ENCODE data around the gene ATP6V1F. TPM values are rescaled to one million over a fixed set of nuclear protein-coding genes. Genes with fewer than 3 reads are reported as not detected.
A peak's percentile ranks its signal among the peaks of the same experiment; 100 is the strongest.

Gene ATP6V1F
- total RNA-seq, 1 donor from 2014 or later: 61.4 TPM

DNA sequence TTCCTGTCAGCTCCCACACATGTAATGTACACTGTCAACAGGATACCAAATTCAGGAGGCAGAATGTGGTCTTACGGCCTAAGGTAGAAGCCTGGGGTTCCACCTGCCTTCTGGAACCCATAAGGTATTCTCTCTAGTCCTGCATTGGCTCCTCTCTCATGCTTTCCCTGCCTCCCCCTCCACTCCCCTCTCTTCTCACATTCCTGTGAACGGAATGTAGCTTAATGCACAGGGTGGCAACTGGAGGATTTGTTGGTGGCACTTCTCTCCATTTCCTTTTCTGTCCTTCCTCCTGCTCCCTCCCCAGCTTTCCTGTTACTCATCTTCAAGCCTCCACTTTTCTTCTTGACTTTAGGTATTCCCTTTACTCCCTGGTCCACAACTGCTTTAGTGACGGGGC, 44.0 kb upstream of the ATP6V1F start:
- Mint-ChIP-seq H3K9me3 (no peaks in the 10 kb centered on the region), H3K4me3 (no peak overlapping the region), H3K4me1 (no peaks in the 10 kb centered on the region), H3K36me3 (peaks cover 6% of the 10 kb centered on the region), H3K27ac (no peak overlapping the region), H3K27me3 (ENCODE audit: insufficient read depth, low read depth) (no peaks in the 10 kb centered on the region)
- Histone ChIP-seq H3K27ac (no peak overlapping the region), H3K4me2 (no peak overlapping the region), H3K9ac (no peak overlapping the region), H3K9me3 (ENCODE audit: low read depth) (no peaks in the 10 kb centered on the region), H3K36me3 (no peaks in the 10 kb centered on the region), H3K27me3 (no peaks in the 10 kb centered on the region), H3K4me3 (no peak overlapping the region), H3K79me2 (ENCODE audit: low read depth) (no peaks in the 10 kb centered on the region), H2AFZ (replicated peaks) (no peak overlapping the region), H4K20me1 (ENCODE audit: low read depth) (no peaks in the 10 kb centered on the region), H3K4me1 (peaks cover 12% of the 10 kb centered on the region), H3F3A (ENCODE audit: low read depth) (peaks cover 5% of the 10 kb centered on the region)
- DNase-seq (ENCODE audit: low spot score): no peak
- TF ChIP-seq EZH2phosphoT487 (IDR thresholded peaks at IDR 0.05): no peak
- no peak for TF ChIP-seq CTCF (IDR thresholded peaks at IDR 0.05)
- TF ChIP-seq EZH2 (IDR thresholded peaks at IDR 0.05): no peak

DNA sequence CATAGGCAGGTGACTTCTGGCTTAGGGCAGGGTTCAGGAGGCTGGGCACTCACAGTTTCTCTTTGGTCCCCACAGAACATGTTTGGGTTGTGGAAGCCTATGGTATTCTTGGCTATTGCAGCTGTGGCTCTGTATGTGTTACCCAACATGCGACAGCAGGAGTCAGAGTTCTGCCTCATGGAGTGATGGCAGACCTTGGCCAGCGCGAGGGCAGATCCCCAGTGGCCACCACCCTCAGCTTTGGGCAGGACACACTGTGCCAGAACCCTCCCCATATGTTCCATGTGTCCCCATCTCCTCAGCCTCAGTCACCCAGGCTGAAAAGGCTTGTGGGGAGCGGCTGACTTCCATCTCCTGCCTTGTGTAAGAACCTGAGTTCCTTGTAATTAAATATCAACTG, 40.9 kb upstream of the ATP6V1F start:
- H3K9me3 Mint-ChIP-seq: no peaks in the 10 kb centered on the region
- no peak overlapping the region for H3K4me3 ChIP-seq
- no peak overlapping the region for H3K9ac ChIP-seq
- H3K9me3 ChIP-seq (ENCODE audit: low read depth): no peaks in the 10 kb centered on the region
- peaks cover 2% of the 10 kb centered on the region for H3K27me3 Mint-ChIP-seq (ENCODE audit: insufficient read depth, low read depth)
- no peaks in the 10 kb centered on the region for H3K4me1 ChIP-seq
- no peak for DNase-seq (ENCODE audit: low spot score)
- H3K79me2 ChIP-seq (ENCODE audit: low read depth): no peaks in the 10 kb centered on the region
- no peak overlapping the region for H3K27ac ChIP-seq
- H3K36me3 Mint-ChIP-seq: no peaks in the 10 kb centered on the region
- H3K4me3 Mint-ChIP-seq: no peak overlapping the region
- no peak for TF ChIP-seq CTCF (IDR thresholded peaks at IDR 0.05)
- H3K27me3 ChIP-seq: no peaks in the 10 kb centered on the region
- no peak overlapping the region for H3K4me2 ChIP-seq
- no peak overlapping the region for H3K27ac Mint-ChIP-seq
- H3K4me1 Mint-ChIP-seq: no peaks in the 10 kb centered on the region
- peaks cover 5% of the 10 kb centered on the region for H3F3A ChIP-seq (ENCODE audit: low read depth)
- H2AFZ ChIP-seq (replicated peaks): no peak overlapping the region
- no peaks in the 10 kb centered on the region for H4K20me1 ChIP-seq (ENCODE audit: low read depth)
- H3K36me3 ChIP-seq: no peaks in the 10 kb centered on the region

DNA sequence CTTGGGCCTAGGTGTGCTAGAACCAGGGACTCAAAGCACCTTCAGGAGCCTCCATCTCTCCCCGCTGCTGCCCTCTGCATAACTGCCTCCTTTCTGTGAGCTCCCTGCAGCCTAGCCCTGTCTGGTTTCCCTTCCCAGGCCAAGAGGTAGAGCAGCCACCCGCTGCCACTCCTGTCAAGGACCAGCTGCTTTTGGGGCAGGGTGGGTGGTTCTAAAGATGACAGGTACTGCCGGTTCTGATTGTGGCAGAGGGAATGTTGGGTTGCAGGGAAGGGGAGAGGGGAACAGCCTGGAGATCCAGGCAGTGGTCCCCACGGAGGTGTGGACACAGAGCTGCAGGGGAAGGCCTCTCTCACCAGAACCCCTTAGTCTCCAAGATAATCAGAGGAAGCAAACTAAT, 36.1 kb upstream of the ATP6V1F start:
- Histone ChIP-seq H3K27ac (no peak overlapping the region), H3K9me3 (ENCODE audit: low read depth) (no peaks in the 10 kb centered on the region), H3K36me3 (no peaks in the 10 kb centered on the region), H3K4me3 (no peak overlapping the region), H3K4me1 (peaks cover 30% of the 10 kb centered on the region), H3F3A (ENCODE audit: low read depth) (peaks cover 26% of the 10 kb centered on the region), H3K4me2 (no peak overlapping the region), H3K9ac (no peak overlapping the region), H3K79me2 (ENCODE audit: low read depth) (no peaks in the 10 kb centered on the region), H3K27me3 (peaks cover 19% of the 10 kb centered on the region), H2AFZ (replicated peaks) (no peak overlapping the region), H4K20me1 (ENCODE audit: low read depth) (no peaks in the 10 kb centered on the region)
- H3K4me1 Mint-ChIP-seq: peaks cover 24% of the 10 kb centered on the region
- no peak overlapping the region for H3K27ac Mint-ChIP-seq
- H3K9me3 Mint-ChIP-seq: no peaks in the 10 kb centered on the region
- H3K4me3 Mint-ChIP-seq: no peak overlapping the region
- no peak for DNase-seq (ENCODE audit: low spot score)
- peaks cover 19% of the 10 kb centered on the region for H3K27me3 Mint-ChIP-seq (ENCODE audit: insufficient read depth, low read depth)
- TF ChIP-seq EZH2 (IDR thresholded peaks at IDR 0.05) (no peak), CTCF (IDR thresholded peaks at IDR 0.05) (no peak), EZH2phosphoT487 (IDR thresholded peaks at IDR 0.05) (no peak)
- no peaks in the 10 kb centered on the region for H3K36me3 Mint-ChIP-seq

- Mint-ChIP-seq H3K4me3 (peak overlapping the region; percentile 41), H3K27ac (peak overlapping the region; percentile 54), H3K36me3 (no peaks in the 10 kb centered on the region), H3K4me1 (peaks cover 28% of the 10 kb centered on the region), H3K9me3 (no peaks in the 10 kb centered on the region), H3K27me3 (ENCODE audit: insufficient read depth, low read depth) (peaks cover 19% of the 10 kb centered on the region)
- Histone ChIP-seq H3K4me3 (no peak overlapping the region), H4K20me1 (ENCODE audit: low read depth) (no peaks in the 10 kb centered on the region), H3K79me2 (ENCODE audit: low read depth) (no peaks in the 10 kb centered on the region), H2AFZ (replicated peaks) (no peak overlapping the region), H3K4me1 (peaks cover 34% of the 10 kb centered on the region), H3K27ac (no peak overlapping the region), H3K9me3 (ENCODE audit: low read depth) (no peaks in the 10 kb centered on the region), H3F3A (ENCODE audit: low read depth) (peaks cover 29% of the 10 kb centered on the region), H3K27me3 (peaks cover 19% of the 10 kb centered on the region), H3K9ac (no peak overlapping the region), H3K4me2 (no peak overlapping the region), H3K36me3 (no peaks in the 10 kb centered on the region)
- DNase-seq (ENCODE audit: low spot score): no peak
- TF ChIP-seq EZH2 (IDR thresholded peaks at IDR 0.05): no peak
- TF ChIP-seq EZH2phosphoT487 (IDR thresholded peaks at IDR 0.05): no peak
- no peak for TF ChIP-seq CTCF (IDR thresholded peaks at IDR 0.05)
Measured at GRCh38 chr7:128826916-128827247, 35.8 kb upstream of the ATP6V1F start.
